Neural progenitor cell (in vitro differentiated cells): Measurements from ENCODE around the gene DUS1L. TPM values are rescaled to one million over a fixed set of nuclear protein-coding genes. Genes with fewer than 3 reads are reported as not detected.

Experiments
- DNase-seq: peaks from one replicate; pipeline ENCODE4 v3.0.0-alpha.2; 2016; ENCODE audit warnings: low spot score
- H2AFZ ChIP-seq: fragments of 200-600 bp; sonication (generic); replicated peaks from 2 replicates; pipeline ENCODE4 v1.6.1; 2016; ENCODE audit warnings: antibody characterized with exemption
- H3F3A ChIP-seq: fragments of 200-600 bp; sonication (generic); 2 replicates; pipeline ENCODE4 v1.6.1; 2016; ENCODE audit warnings: antibody characterized with exemption, low read depth
- H3K27ac ChIP-seq: fragments of 200-600 bp; sonication (generic); 2 replicates; pipeline ENCODE4 v1.5.1; 2016; ENCODE audit warnings: mild to moderate bottlenecking
- H3K27me3 ChIP-seq: fragments of 200-600 bp; sonication (generic); 2 replicates; pipeline ENCODE4 v1.6.1; 2016; ENCODE audit warnings: mild to moderate bottlenecking, moderate library complexity
- H3K36me3 ChIP-seq: fragments of 200-600 bp; sonication (generic); 2 replicates; pipeline ENCODE4 v1.5.1; 2016
- H3K4me1 ChIP-seq: fragments of 200-600 bp; sonication (generic); 2 replicates; pipeline ENCODE4 v1.6.1; 2016; ENCODE audit warnings: mixed run types
- H3K4me2 ChIP-seq: fragments of 200-600 bp; sonication (generic); 2 replicates; pipeline ENCODE4 v1.6.1; 2016
- H3K4me3 ChIP-seq: fragments of 200-600 bp; sonication (generic); 2 replicates; pipeline ENCODE4 v1.5.1; 2016
- H3K79me2 ChIP-seq: fragments of 200-600 bp; sonication (generic); 2 replicates; pipeline ENCODE4 v1.6.1; 2016; ENCODE audit warnings: low read depth
- H3K9ac ChIP-seq: fragments of 200-600 bp; sonication (generic); 2 replicates; pipeline ENCODE4 v1.6.1; 2016
- H3K9me3 ChIP-seq: fragments of 200-600 bp; sonication (generic); 2 replicates; pipeline ENCODE4 v1.5.1; 2016; ENCODE audit warnings: low read depth
- H4K20me1 ChIP-seq: fragments of 200-600 bp; sonication (generic); 2 replicates; pipeline ENCODE4 v1.6.1; 2016; ENCODE audit warnings: low read depth
- H3K27ac Mint-ChIP-seq: 3 replicates; pipeline ENCODE4 v1.8.0; 2021; ENCODE audit warnings: mixed read lengths
- H3K27me3 Mint-ChIP-seq: 2 replicates; pipeline ENCODE4 v1.8.0; 2022; ENCODE audit warnings: low read depth, mild to moderate bottlenecking, inconsistent platforms, moderate library complexity, mixed read lengths; ENCODE audit not compliant: insufficient read depth
- H3K36me3 Mint-ChIP-seq: 3 replicates; pipeline ENCODE4 v1.8.0; 2021; ENCODE audit warnings: mixed read lengths
- H3K4me1 Mint-ChIP-seq: 3 replicates; pipeline ENCODE4 v1.8.0; 2021; ENCODE audit warnings: mixed read lengths
- H3K4me3 Mint-ChIP-seq: 3 replicates; pipeline ENCODE4 v1.8.0; 2021; ENCODE audit warnings: mild to moderate bottlenecking, moderate library complexity, mixed read lengths
- H3K9me3 Mint-ChIP-seq: 3 replicates; pipeline ENCODE4 v1.8.0; 2020; ENCODE audit warnings: mixed read lengths
- EZH2 ChIP-seq: fragments of 200-600 bp; sonication (generic); IDR thresholded peaks from 2 replicates; pipeline ENCODE4 v1.6.1; 2017; ENCODE audit warnings: antibody characterized with exemption, mild to moderate bottlenecking, moderate library complexity
- EZH2phosphoT487 ChIP-seq: fragments of 200-600 bp; sonication (generic); IDR thresholded peaks from 2 replicates; pipeline ENCODE4 v1.6.1; 2017; ENCODE audit warnings: antibody characterized with exemption
- total RNA-seq: library from RNA; depleted of rRNA; stranded (reverse); fragments of >200 nt; gene quantifications from 2 replicates; pipeline ENCODE4 v1.2.3, GENCODE V29; 2015; ENCODE audit warnings: low replicate concordance
- TF ChIP-seq, protein P1 (sequence below): fragments of 200-600 bp; sonication (generic); IDR thresholded peaks from 2 replicates; pipeline ENCODE4 v1.5.1; 2017; ENCODE audit warnings: antibody characterized with exemption, mild to moderate bottlenecking

DUS1L gene
- total RNA-seq, 1 donor from 2014 or later, result 54.5 TPM

DNA sequence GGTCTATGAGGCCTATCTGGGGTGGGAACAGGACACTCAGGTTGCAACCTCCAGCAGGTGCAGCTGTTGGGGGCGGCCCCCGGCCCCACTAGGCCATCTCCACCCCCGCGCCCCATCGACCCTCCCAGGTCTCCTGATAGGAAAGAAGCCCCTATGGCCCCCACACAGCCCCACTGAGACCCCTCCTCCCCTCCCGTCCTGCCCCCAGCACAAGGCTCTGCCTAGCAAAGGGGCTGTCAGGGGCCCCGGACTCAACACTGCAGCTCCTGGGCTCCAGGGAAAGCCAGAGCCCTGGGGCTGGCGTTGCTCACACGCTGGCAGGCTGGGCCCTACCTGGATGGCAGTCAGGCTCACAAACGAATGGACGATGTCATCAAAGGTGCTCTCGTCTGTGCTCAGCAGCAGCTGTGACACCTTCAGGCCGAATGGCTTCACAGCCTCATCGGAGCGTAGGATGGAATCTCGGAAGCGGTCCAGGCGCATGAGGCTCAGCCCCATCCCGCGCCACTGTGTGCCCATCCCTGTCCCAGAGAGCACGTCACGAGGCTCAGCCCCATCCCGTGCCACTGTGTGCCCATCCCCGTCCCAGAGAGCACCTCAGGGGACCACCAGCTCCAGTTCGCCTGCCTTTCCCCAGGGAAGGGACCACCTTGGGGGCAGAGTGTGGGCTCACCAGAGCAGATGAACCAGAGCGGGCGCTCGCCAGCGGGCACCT, 25.1 kb upstream of the DUS1L start:
- Histone ChIP-seq H3K9me3 (no peaks in the 10 kb centered on the region), H3K27ac (no peak overlapping the region), H3K36me3 (no peaks in the 10 kb centered on the region), H3K9ac (no peak overlapping the region), H2AFZ (no peak overlapping the region), H3K4me2 (no peak overlapping the region), H3K4me1 (peaks cover 3% of the 10 kb centered on the region), H4K20me1 (peaks cover 91% of the 10 kb centered on the region), H3K27me3 (no peaks in the 10 kb centered on the region), H3K79me2 (peaks cover 47% of the 10 kb centered on the region), H3K4me3 (no peak overlapping the region), H3F3A (peaks cover 2% of the 10 kb centered on the region)
- H3K36me3 Mint-ChIP-seq, result peaks cover 2% of the 10 kb centered on the region
- DNase-seq, result no peak
- TF ChIP-seq, protein P1, sequence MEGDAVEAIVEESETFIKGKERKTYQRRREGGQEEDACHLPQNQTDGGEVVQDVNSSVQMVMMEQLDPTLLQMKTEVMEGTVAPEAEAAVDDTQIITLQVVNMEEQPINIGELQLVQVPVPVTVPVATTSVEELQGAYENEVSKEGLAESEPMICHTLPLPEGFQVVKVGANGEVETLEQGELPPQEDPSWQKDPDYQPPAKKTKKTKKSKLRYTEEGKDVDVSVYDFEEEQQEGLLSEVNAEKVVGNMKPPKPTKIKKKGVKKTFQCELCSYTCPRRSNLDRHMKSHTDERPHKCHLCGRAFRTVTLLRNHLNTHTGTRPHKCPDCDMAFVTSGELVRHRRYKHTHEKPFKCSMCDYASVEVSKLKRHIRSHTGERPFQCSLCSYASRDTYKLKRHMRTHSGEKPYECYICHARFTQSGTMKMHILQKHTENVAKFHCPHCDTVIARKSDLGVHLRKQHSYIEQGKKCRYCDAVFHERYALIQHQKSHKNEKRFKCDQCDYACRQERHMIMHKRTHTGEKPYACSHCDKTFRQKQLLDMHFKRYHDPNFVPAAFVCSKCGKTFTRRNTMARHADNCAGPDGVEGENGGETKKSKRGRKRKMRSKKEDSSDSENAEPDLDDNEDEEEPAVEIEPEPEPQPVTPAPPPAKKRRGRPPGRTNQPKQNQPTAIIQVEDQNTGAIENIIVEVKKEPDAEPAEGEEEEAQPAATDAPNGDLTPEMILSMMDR, result no peak
- TF ChIP-seq EZH2, result no peak
- TF ChIP-seq EZH2phosphoT487, result no peak
- no peaks in the 10 kb centered on the region for H3K9me3 Mint-ChIP-seq
- peaks cover 2% of the 10 kb centered on the region for H3K27me3 Mint-ChIP-seq
- H3K27ac Mint-ChIP-seq, result no peak overlapping the region
- no peak overlapping the region for H3K4me3 Mint-ChIP-seq
- no peaks in the 10 kb centered on the region for H3K4me1 Mint-ChIP-seq

- no peaks in the 10 kb centered on the region for H3K27me3 ChIP-seq
- no peak overlapping the region for H3K4me2 ChIP-seq
- no peaks in the 10 kb centered on the region for H3K9me3 ChIP-seq
- H3K9me3 Mint-ChIP-seq, result no peaks in the 10 kb centered on the region
- peaks cover 2% of the 10 kb centered on the region for H3K27me3 Mint-ChIP-seq
- H3K79me2 ChIP-seq, result peaks cover 39% of the 10 kb centered on the region
- no peak overlapping the region for H3K27ac Mint-ChIP-seq
- peaks cover 2% of the 10 kb centered on the region for H3F3A ChIP-seq
- no peaks in the 10 kb centered on the region for H3K4me1 Mint-ChIP-seq
- no peak overlapping the region for H3K9ac ChIP-seq
- H3K4me3 ChIP-seq, result no peak overlapping the region
- H2AFZ ChIP-seq, result no peak overlapping the region
- H3K4me3 Mint-ChIP-seq, result no peak overlapping the region
- H3K4me1 ChIP-seq, result no peaks in the 10 kb centered on the region
- DNase-seq, result no peak
- H4K20me1 ChIP-seq, result peaks cover 90% of the 10 kb centered on the region
- TF ChIP-seq, protein P1, result no peak
- no peak for TF ChIP-seq EZH2phosphoT487
- TF ChIP-seq EZH2, result no peak
- no peak overlapping the region for H3K27ac ChIP-seq
- no peaks in the 10 kb centered on the region for H3K36me3 ChIP-seq
- peaks cover 2% of the 10 kb centered on the region for H3K36me3 Mint-ChIP-seq
Measured at GRCh38 chr17:82089723-82090548, 24.3 kb upstream of the DUS1L start.

DNA sequence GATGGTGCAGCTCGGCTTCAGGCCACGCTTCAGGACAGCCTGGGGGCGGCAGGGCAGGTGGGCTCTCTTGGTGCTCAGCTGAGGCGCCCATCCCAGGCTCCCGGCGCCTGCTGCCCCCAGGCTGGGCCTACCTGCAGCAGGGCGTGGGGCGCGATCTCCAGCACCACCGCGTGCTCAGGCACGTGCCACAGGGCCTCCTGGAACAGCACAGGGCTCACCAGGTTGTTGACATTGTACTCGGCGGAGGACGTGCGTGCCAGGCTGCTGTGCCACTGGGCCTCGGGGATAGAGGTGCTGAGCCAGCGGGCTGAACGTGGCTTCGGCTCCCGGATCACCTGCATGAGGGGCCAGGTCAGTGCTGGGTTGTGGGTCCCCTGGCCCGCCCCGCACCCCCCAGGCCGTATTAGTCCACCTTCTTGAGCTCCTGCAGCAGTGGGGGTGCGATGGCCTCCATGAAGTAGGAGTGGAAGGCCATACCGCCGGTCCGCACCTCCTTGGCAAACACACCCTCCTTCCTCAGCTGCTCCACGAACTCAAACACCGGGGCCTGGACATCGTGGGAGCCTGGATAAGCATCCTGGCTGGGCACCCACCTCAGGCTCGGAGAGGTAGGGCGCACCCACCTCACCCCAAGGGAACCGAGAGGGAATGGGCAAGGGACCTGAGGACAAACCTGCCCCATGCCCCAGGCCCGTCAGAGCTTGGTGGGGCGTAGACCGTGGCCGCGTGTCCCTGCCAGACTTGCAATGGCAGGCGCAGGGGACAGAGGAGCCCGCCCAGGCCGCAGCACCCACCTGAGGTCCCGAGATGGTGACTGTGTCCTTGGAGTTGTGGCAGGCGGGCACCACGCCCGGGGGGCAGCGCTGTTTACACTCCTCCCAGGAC, 23.5 kb upstream of the DUS1L start:
- no peak for DNase-seq
- no peaks in the 10 kb centered on the region for H3K27me3 ChIP-seq
- peaks cover 2% of the 10 kb centered on the region for H3F3A ChIP-seq
- H3K27ac ChIP-seq, result no peak overlapping the region
- H3K27ac Mint-ChIP-seq, result no peak overlapping the region
- H3K36me3 ChIP-seq, result no peaks in the 10 kb centered on the region
- H3K79me2 ChIP-seq, result peaks cover 31% of the 10 kb centered on the region
- no peak overlapping the region for H3K4me3 Mint-ChIP-seq
- no peak overlapping the region for H2AFZ ChIP-seq
- H4K20me1 ChIP-seq, result peaks cover 93% of the 10 kb centered on the region
- H3K9me3 ChIP-seq, result no peaks in the 10 kb centered on the region
- H3K4me3 ChIP-seq, result no peak overlapping the region
- H3K4me1 Mint-ChIP-seq, result no peaks in the 10 kb centered on the region
- no peak overlapping the region for H3K4me2 ChIP-seq
- no peaks in the 10 kb centered on the region for H3K4me1 ChIP-seq
- peaks cover 2% of the 10 kb centered on the region for H3K36me3 Mint-ChIP-seq
- TF ChIP-seq EZH2, result no peak
- TF ChIP-seq EZH2phosphoT487, result no peak
- TF ChIP-seq, protein P1, result no peak
- H3K9ac ChIP-seq, result no peak overlapping the region
- H3K9me3 Mint-ChIP-seq, result no peaks in the 10 kb centered on the region
- H3K27me3 Mint-ChIP-seq, result no peaks in the 10 kb centered on the region
